Measurements from ENCODE around the gene RIOX2.

RIOX2 gene

DNA sequence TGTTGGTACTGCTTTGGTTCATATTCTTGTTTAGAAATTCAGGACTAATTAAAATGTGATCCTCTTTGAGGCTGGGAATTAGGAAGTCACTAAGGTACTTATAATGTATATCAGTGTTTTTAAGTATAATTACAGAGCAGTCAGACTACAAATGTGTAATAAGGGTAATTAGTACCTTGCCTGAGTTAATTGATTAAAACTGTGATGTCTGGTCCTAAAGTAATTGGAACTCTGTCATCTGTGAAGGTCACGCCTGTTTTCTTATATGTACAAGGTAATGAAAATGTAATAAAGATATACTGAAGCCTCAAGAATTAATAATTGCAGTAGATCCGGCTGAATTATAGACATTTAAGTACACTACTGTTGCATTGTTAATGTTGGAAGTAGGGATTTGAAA, 32.8 kb downstream of the RIOX2 start:
- Mint-ChIP-seq H3K4me3 (no peak overlapping the region), H3K36me3 (ENCODE audit: low read depth) (peaks cover 13% of the 10 kb centered on the region), H3K27ac (no peak overlapping the region), H3K4me1 (peaks cover 17% of the 10 kb centered on the region), H3K9me3 (no peaks in the 10 kb centered on the region), H3K27me3 (ENCODE audit: low read depth, poor library complexity) (peaks cover 5% of the 10 kb centered on the region)
- TF ChIP-seq, protein P1, sequence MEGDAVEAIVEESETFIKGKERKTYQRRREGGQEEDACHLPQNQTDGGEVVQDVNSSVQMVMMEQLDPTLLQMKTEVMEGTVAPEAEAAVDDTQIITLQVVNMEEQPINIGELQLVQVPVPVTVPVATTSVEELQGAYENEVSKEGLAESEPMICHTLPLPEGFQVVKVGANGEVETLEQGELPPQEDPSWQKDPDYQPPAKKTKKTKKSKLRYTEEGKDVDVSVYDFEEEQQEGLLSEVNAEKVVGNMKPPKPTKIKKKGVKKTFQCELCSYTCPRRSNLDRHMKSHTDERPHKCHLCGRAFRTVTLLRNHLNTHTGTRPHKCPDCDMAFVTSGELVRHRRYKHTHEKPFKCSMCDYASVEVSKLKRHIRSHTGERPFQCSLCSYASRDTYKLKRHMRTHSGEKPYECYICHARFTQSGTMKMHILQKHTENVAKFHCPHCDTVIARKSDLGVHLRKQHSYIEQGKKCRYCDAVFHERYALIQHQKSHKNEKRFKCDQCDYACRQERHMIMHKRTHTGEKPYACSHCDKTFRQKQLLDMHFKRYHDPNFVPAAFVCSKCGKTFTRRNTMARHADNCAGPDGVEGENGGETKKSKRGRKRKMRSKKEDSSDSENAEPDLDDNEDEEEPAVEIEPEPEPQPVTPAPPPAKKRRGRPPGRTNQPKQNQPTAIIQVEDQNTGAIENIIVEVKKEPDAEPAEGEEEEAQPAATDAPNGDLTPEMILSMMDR (IDR thresholded peaks at IDR 0.05), result no peak
- no peak for DNase-seq

DNA sequence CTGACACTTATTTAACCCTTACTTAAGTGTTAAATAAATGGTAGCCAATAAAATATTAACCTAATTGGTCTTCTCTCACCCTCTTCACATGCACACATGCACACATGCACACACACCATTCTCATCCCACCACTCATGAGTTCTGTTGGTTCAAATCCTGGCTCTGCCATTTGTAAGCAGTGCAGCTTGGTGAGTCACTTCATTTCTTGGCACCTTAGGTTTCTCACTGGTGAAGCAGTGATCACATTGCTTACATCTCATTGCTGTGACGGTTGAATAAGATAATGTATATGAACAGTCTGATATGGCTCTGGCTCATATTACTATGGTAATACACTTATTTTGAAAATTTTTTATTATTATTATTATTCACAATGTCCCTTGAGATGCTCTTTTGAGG, 33.8 kb downstream of the RIOX2 start:
- peaks cover 5% of the 10 kb centered on the region for H3K27me3 Mint-ChIP-seq (ENCODE audit: low read depth, poor library complexity)
- no peaks in the 10 kb centered on the region for H3K9me3 Mint-ChIP-seq
- no peak for DNase-seq
- TF ChIP-seq, protein P1 (IDR thresholded peaks at IDR 0.05), result no peak
- no peak overlapping the region for H3K4me3 Mint-ChIP-seq
- peaks cover 15% of the 10 kb centered on the region for H3K4me1 Mint-ChIP-seq
- peaks cover 13% of the 10 kb centered on the region for H3K36me3 Mint-ChIP-seq (ENCODE audit: low read depth)
- H3K27ac Mint-ChIP-seq, result no peak overlapping the region

DNA sequence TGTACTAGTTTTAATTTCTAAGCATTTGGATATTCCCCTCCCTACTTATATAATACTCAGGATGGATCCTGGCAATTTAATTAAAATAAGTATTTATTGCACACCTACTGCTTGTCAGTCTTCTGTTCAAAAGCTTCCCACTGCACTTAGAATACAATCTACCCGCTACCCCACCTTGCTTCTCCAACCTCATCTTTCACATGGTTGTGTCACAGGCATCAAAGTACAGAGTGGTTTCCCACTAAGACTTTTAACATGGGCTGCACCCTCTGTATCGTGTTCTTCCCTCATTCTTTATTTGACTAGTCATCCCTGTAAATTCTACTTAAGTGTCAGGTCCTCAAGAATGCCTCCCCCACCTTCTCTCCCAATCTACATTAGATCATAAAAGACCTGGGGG, 35.0 kb downstream of the RIOX2 start:
- Mint-ChIP-seq H3K4me3 (no peak overlapping the region), H3K36me3 (ENCODE audit: low read depth) (peaks cover 16% of the 10 kb centered on the region), H3K27ac (peak overlapping the region; percentile 7), H3K27me3 (ENCODE audit: low read depth, poor library complexity) (peaks cover 9% of the 10 kb centered on the region), H3K4me1 (peaks cover 15% of the 10 kb centered on the region), H3K9me3 (no peaks in the 10 kb centered on the region)
- no peak for DNase-seq
- TF ChIP-seq, protein P1 (IDR thresholded peaks at IDR 0.05), result no peak

DNA sequence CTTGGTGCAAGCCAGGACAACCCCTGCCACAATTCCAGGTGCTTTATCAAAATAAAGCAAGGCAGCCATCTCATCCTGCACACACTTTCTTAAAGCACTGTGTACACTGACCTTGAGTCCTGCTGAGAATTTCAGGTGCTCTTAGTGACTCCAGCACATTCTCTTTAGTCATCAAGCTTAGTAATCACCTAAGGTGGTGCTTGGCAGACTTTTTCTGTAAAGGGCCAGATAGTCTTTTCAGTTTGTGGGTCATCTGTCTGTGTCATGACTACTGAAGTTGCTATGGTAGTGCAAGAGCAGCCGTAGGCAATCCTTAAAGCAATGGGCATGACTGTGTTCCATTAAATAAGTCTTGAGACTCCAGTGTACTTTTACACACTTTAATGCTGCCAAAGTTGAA, 36.4 kb downstream of the RIOX2 start:
- DNase-seq, result no peak
- Mint-ChIP-seq H3K9me3 (peaks cover 6% of the 10 kb centered on the region), H3K4me1 (peaks cover 16% of the 10 kb centered on the region), H3K36me3 (ENCODE audit: low read depth) (peaks cover 28% of the 10 kb centered on the region), H3K4me3 (no peak overlapping the region), H3K27ac (peak overlapping the region; percentile 86), H3K27me3 (ENCODE audit: low read depth, poor library complexity) (peaks cover 9% of the 10 kb centered on the region)
- TF ChIP-seq, protein P1 (IDR thresholded peaks at IDR 0.05), result no peak

DNA sequence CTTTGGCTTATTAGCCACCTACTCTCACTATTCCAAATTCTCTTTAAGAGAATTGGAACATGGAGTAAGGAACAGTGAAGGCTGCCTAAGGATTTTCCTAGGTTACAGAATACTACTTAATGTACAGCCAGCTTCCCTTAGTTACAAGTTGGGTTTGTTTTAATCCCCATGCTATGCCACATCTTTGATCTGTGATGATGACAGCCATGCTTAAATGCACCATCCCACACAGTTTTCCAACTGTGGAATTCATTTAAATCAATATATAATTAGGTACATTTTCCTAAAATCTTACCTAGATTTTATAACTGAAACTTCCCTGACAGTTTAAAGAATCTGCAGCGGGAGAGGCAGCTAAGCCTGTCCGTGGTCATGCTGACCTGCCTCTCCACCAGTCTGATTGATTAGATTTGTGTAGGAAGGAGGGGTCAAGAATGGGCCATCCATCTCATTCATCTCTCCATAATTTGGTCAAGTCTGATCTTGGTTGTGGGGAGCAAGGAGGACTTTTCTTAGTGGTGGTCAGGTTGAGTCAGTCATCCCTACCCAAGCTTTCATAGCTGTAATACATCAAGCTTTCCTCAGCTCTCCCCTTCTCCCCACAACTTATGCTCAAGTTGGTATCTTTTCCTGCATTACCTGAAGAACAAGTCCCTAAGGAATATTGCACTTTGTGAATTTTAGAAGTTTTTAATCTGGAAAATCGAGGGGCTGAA, 37.1 kb downstream of the RIOX2 start:
- Mint-ChIP-seq H3K27ac (no peak overlapping the region), H3K9me3 (peaks cover 8% of the 10 kb centered on the region)
- TF ChIP-seq, protein P1 (IDR thresholded peaks at IDR 0.05), result no peak

DNA sequence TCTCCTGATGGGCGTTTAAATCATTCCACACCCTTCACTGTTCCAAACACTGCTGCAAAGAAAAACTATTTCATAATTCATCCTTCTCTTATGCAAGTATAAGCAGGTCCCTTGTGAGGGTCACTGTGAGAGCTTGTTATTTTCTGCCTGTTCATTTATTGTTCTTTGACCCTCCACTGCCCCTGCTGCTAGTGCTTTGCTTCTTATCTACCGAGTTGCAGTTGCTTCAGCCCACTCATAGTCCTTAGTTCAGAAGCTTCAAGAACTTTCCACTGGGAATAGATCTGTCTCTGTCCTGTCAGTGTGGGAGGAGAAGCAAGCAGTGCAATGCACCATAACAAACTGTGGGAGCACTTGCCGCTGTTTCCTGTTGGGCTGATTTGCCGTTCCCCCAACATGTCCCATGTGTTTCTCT, 39.8 kb downstream of the RIOX2 start:
- Mint-ChIP-seq H3K4me3 (no peak overlapping the region), H3K36me3 (ENCODE audit: low read depth) (peaks cover 40% of the 10 kb centered on the region), H3K9me3 (peaks cover 8% of the 10 kb centered on the region), H3K4me1 (peaks cover 12% of the 10 kb centered on the region), H3K27me3 (ENCODE audit: low read depth, poor library complexity) (peaks cover 9% of the 10 kb centered on the region), H3K27ac (peak overlapping the region; percentile 63)
- TF ChIP-seq, protein P1 (IDR thresholded peaks at IDR 0.05), result no peak
- no peak for DNase-seq

More for the DNA sequence above, 37.1 kb downstream of the RIOX2 start:
- Mint-ChIP-seq H3K4me1 (peaks cover 16% of the 10 kb centered on the region), H3K36me3 (ENCODE audit: low read depth) (peaks cover 35% of the 10 kb centered on the region), H3K27me3 (ENCODE audit: low read depth, poor library complexity) (peaks cover 9% of the 10 kb centered on the region), H3K4me3 (no peak overlapping the region)
- DNase-seq, result no peak
